HL-60 (cell line): ENCODE results near the gene LRRC19.

Experiments used
- DNase-seq, 2 experiments: peaks; one replicate each; pipeline ENCODE4 v3.0.0-alpha.2; 2010 to 2020; ENCODE audit warnings: low read depth in 1 of 2, low spot score in 1 of 2
- H3K27ac ChIP-seq: fragments of 250-450 bp; sonication (Bioruptor Pico); replicated peaks from 2 replicates; pipeline ENCODE4 v1.5.1; 2020; ENCODE audit warnings: mild to moderate bottlenecking, moderate library complexity
- H3K27me3 ChIP-seq: fragments of 250-450 bp; sonication (Bioruptor Pico); 2 replicates; pipeline ENCODE4 v1.5.1; 2021; ENCODE audit warnings: mild to moderate bottlenecking, moderate library complexity; ENCODE audit not compliant: insufficient read depth, poor library complexity, severe bottlenecking
- H3K4me3 ChIP-seq: replicated peaks from 2 replicates; pipeline ENCODE4 v1.5.1; 2011; ENCODE audit warnings: mild to moderate bottlenecking, control low read depth, low read length; ENCODE audit not compliant: insufficient read depth
- CTCF ChIP-seq: IDR thresholded peaks from one replicate; pipeline ENCODE4 v1.5.1; 2011; ENCODE audit warnings: low read length, control low read depth, inconsistent platforms; ENCODE audit not compliant: insufficient read depth
- GABPA ChIP-seq: IDR thresholded peaks from 2 replicates; pipeline ENCODE4 v1.6.1; 2012; ENCODE audit warnings: low read depth
- POLR2AphosphoS5 ChIP-seq: IDR thresholded peaks from 2 replicates; pipeline ENCODE4 v1.6.1; 2012; ENCODE audit warnings: low read depth
- REST ChIP-seq: IDR thresholded peaks from 2 replicates; pipeline ENCODE4 v1.6.1; 2012; ENCODE audit warnings: low read depth; ENCODE audit not compliant: insufficient replicate concordance
- SPI1 ChIP-seq: IDR thresholded peaks from 2 replicates; pipeline ENCODE4 v1.6.1; 2012; ENCODE audit warnings: low read depth, mild to moderate bottlenecking, borderline replicate concordance

The LRRC19 gene

GRCh38 chr9:26945591-26945990 is 59.9 kb downstream of the LRRC19 start:
- DNase-seq, result no peak
- Histone ChIP-seq H3K27ac (no peak overlapping the region), H3K27me3 (no peaks in the 10 kb centered on the region), H3K4me3 (peak overlapping the region; percentile 74)
- TF ChIP-seq CTCF, result no peak
- TF ChIP-seq GABPA, result no peak
- TF ChIP-seq SPI1, result no peak
- no peak for TF ChIP-seq REST
- TF ChIP-seq POLR2AphosphoS5, result no peak
